ENCODE data around the gene DNAH2.

Gene DNAH2

GRCh38 chr17:7873051-7873450 lies 155.5 kb downstream of the DNAH2 start:
- DNase-seq (ENCODE audit: low read depth), result no peak

GRCh38 chr17:7875804-7876370 lies 158.3 kb downstream of the DNAH2 start:
- DNase-seq (ENCODE audit: low read depth), result no peak

GRCh38 chr17:7878234-7878633 lies 160.7 kb downstream of the DNAH2 start:
- DNase-seq (ENCODE audit: low read depth), result no peak

GRCh38 chr17:7880076-7880868 lies 162.7 kb downstream of the DNAH2 start:
- no peak for DNase-seq (ENCODE audit: low read depth)

- DNase-seq (ENCODE audit: low read depth), result no peak
These were observed 163.9 kb downstream of the DNAH2 start for GRCh38 chr17:7881276-7882054.

- no peak for DNase-seq (ENCODE audit: low read depth)
These were observed 164.5 kb downstream of the DNAH2 start for GRCh38 chr17:7882068-7882467.

GRCh38 chr17:7882629-7883028 lies 165.1 kb downstream of the DNAH2 start:
- no peak for DNase-seq (ENCODE audit: low read depth)
